A673 (cell line): ENCODE data around the gene SH3D19. TPM values are rescaled to one million over a fixed set of nuclear protein-coding genes. Genes with fewer than 3 reads are reported as not detected.

Experiments used
- BruUV-seq: library from RNA; stranded (reverse); fragments of 400-500 nt; replicated peaks from 2 replicates; lab custom pipeline; 2021; lab: Mats Ljungman, UMichigan
- CTCF ChIA-PET: fragments of 300-600 bp; sonication (Branson Sonifier 250); formaldehyde crosslinking; loops from one replicate; lab custom pipeline; 2022; ENCODE audit warnings: antibody characterized with exemption; lab: Charles Lee
- POLR2A ChIA-PET: fragments of 300-600 bp; sonication (Branson Sonifier 250); formaldehyde crosslinking; loops from one replicate; lab custom pipeline; 2022; ENCODE audit warnings: antibody characterized with exemption; ENCODE audit not compliant: low non-redundant PET; lab: Charles Lee
- DNase-seq: peaks from one replicate; pipeline ENCODE4 v3.0.0-alpha.2; 2015; ENCODE audit warnings: low spot score
- H3K27ac ChIP-seq: fragments of 200-600 bp; sonication (generic); 2 replicates; pipeline ENCODE4 v1.5.1; 2016; ENCODE audit warnings: mixed run types, low read depth, mild to moderate bottlenecking, mixed read lengths, antibody characterized with exemption, low read length; ENCODE audit not compliant: poor library complexity, severe bottlenecking
- H3K27me3 ChIP-seq: fragments of 200-600 bp; sonication (generic); replicated peaks from 2 replicates; pipeline ENCODE4 v1.6.1; 2017; ENCODE audit warnings: mixed run types, low read depth, mild to moderate bottlenecking, mixed read lengths, antibody characterized with exemption, low read length; ENCODE audit not compliant: insufficient read depth, poor library complexity
- H3K36me3 ChIP-seq: fragments of 200-600 bp; sonication (generic); 2 replicates; pipeline ENCODE4 v1.6.1; 2016; ENCODE audit warnings: mixed run types, mild to moderate bottlenecking, mixed read lengths, antibody characterized with exemption, low read length; ENCODE audit not compliant: insufficient read depth, poor library complexity, severe bottlenecking
- H3K4me1 ChIP-seq: fragments of 200-600 bp; sonication (generic); 2 replicates; pipeline ENCODE4 v1.6.1; 2017; ENCODE audit warnings: mixed run types, mild to moderate bottlenecking, mixed read lengths, antibody characterized with exemption, low read length; ENCODE audit not compliant: insufficient read depth, poor library complexity, severe bottlenecking
- H3K4me3 ChIP-seq: fragments of 200-600 bp; sonication (generic); 2 replicates; pipeline ENCODE4 v1.5.1; 2016; ENCODE audit warnings: low read depth, mixed run types, mild to moderate bottlenecking, mixed read lengths, low read length; ENCODE audit not compliant: poor library complexity, severe bottlenecking
- H3K9me3 ChIP-seq: fragments of 200-600 bp; sonication (generic); 2 replicates; pipeline ENCODE4 v1.6.1; 2016; ENCODE audit warnings: mixed run types, low read depth, mild to moderate bottlenecking, mixed read lengths, antibody characterized with exemption, low read length; ENCODE audit not compliant: poor library complexity, severe bottlenecking
- EZH2 ChIP-seq: fragments of 200-600 bp; sonication (generic); IDR thresholded peaks from 2 replicates; pipeline ENCODE4 v1.6.1; 2017; ENCODE audit warnings: borderline replicate concordance, low read depth, mild to moderate bottlenecking, mixed read lengths, antibody characterized with exemption, low read length; ENCODE audit not compliant: poor library complexity, severe bottlenecking
- intact Hi-C: fragments of 100-400 bp; cut with micrococcal nuclease; formaldehyde crosslinking; loops from one replicate; pipeline ENCODE4 v1.10.0; 2022; ENCODE audit not compliant: unreplicated experiment
- total RNA-seq: library from RNA; stranded (reverse); gene quantifications from 2 replicates; pipeline ENCODE4 v1.2.3, GENCODE V29; 2021
- TF ChIP-seq, protein P1 (sequence below): fragments of 300-800, 200-600 bp; sonication (generic); conservative IDR thresholded peaks from 2 replicates; pipeline ENCODE4 v1.5.1; 2017; ENCODE audit warnings: low read depth, mild to moderate bottlenecking, antibody characterized with exemption, low read length, moderate library complexity, mixed read lengths

The SH3D19 gene
- total RNA-seq, 1 experiment from 2014 or later = 0.86 TPM

DNA sequence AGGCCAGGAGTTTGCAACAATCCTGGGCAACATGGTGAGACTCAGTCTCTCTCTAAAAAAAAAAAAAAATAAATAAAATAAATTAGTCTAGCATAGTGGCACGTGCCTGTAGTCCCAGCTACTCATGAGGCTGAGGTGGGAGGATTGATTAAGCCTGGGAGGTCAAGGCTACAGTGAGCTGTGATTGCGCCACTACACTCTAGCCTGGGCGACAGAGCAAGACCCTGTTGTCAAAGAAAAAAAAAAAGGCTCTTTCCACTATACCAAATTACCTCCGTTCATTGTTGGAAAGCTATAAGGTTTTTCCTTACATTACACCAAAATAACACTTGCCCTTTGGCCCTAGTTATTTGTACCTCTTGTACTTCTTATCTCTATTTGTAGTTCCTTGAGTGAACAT lies 58.3 kb downstream of the SH3D19 start:
- CTCF ChIA-PET = no interaction called here
- Histone ChIP-seq H3K9me3 (no peaks in the 10 kb centered on the region), H3K4me1 (no peaks in the 10 kb centered on the region), H3K4me3 (no peak overlapping the region), H3K27me3 (no peaks in the 10 kb centered on the region), H3K36me3 (no peaks in the 10 kb centered on the region), H3K27ac (no peak overlapping the region)
- POLR2A ChIA-PET = no interaction called here
- DNase-seq = no peak
- BruUV-seq = no TSS peak
- no peak for TF ChIP-seq EZH2
- TF ChIP-seq, protein P1, sequence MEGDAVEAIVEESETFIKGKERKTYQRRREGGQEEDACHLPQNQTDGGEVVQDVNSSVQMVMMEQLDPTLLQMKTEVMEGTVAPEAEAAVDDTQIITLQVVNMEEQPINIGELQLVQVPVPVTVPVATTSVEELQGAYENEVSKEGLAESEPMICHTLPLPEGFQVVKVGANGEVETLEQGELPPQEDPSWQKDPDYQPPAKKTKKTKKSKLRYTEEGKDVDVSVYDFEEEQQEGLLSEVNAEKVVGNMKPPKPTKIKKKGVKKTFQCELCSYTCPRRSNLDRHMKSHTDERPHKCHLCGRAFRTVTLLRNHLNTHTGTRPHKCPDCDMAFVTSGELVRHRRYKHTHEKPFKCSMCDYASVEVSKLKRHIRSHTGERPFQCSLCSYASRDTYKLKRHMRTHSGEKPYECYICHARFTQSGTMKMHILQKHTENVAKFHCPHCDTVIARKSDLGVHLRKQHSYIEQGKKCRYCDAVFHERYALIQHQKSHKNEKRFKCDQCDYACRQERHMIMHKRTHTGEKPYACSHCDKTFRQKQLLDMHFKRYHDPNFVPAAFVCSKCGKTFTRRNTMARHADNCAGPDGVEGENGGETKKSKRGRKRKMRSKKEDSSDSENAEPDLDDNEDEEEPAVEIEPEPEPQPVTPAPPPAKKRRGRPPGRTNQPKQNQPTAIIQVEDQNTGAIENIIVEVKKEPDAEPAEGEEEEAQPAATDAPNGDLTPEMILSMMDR = no peak
- intact Hi-C loops = no loop called here

DNA sequence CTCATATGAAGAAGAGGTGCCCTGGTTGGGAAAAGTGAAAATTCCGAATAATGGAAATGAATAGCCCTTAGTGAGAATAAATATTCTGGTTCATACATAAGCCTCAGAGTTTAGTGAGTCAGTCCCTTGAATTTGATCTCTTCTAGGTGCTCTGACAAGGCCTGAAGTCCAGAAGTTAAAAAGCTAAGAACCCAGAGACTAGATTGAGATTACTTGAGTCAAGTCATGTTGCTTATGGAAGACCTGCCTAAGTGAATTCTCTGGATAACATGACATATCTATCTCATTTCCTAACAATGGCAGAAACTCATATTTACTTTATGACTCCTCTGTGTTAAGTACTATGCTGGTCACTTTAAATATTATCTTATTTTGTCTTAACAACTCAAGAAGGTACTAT lies 58.9 kb downstream of the SH3D19 start:
- H3K27ac ChIP-seq = no peak overlapping the region
- H3K27me3 ChIP-seq = no peaks in the 10 kb centered on the region
- ChIA-PET CTCF (no interaction called here), POLR2A (no interaction called here)
- intact Hi-C loops = no loop called here
- H3K4me3 ChIP-seq = no peak overlapping the region
- no peak for TF ChIP-seq EZH2
- TF ChIP-seq, protein P1 = no peak
- no peaks in the 10 kb centered on the region for H3K4me1 ChIP-seq
- H3K36me3 ChIP-seq = no peaks in the 10 kb centered on the region
- BruUV-seq = no TSS peak
- no peak for DNase-seq
- H3K9me3 ChIP-seq = no peaks in the 10 kb centered on the region

DNA sequence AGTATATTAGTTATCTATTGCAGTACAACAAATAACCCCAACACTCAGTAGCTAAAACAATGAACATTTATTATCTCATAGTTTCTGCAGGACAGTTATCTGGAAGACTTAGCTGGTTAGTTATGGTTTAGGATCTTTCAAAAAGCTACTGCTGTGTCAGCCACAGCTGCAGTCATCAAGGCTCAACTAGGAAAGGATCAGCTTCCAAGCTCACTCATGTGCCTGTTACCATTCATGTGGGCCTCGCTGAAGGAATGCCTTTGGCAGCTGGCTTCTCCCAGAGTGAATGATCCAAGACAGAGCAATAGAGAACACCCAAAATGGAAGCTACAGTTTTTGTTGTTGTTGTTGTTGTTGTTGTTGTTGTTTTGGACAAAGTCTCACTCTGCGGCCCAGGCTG lies 62.0 kb downstream of the SH3D19 start:
- intact Hi-C loops = no loop called here
- H3K27ac ChIP-seq = no peak overlapping the region
- CTCF ChIA-PET = no interaction called here
- no peaks in the 10 kb centered on the region for H3K4me1 ChIP-seq
- DNase-seq = no peak
- BruUV-seq = no TSS peak
- H3K27me3 ChIP-seq = no peaks in the 10 kb centered on the region
- TF ChIP-seq, protein P1 = no peak
- no peak for TF ChIP-seq EZH2
- no peaks in the 10 kb centered on the region for H3K9me3 ChIP-seq
- no peaks in the 10 kb centered on the region for H3K36me3 ChIP-seq
- H3K4me3 ChIP-seq = no peak overlapping the region
- POLR2A ChIA-PET = no interaction called here
